Colon (tissue), 2 donors: ENCODE data around the gene APOA1.

Source experiments
- FAIRE-seq: peaks from 2 replicates; lab custom pipeline; 2012; peaks lifted over from hg19 to GRCh38; lab: Jason Lieb, UNC
- donor health status: control.
- donor health status: control.

Gene APOA1

DNA sequence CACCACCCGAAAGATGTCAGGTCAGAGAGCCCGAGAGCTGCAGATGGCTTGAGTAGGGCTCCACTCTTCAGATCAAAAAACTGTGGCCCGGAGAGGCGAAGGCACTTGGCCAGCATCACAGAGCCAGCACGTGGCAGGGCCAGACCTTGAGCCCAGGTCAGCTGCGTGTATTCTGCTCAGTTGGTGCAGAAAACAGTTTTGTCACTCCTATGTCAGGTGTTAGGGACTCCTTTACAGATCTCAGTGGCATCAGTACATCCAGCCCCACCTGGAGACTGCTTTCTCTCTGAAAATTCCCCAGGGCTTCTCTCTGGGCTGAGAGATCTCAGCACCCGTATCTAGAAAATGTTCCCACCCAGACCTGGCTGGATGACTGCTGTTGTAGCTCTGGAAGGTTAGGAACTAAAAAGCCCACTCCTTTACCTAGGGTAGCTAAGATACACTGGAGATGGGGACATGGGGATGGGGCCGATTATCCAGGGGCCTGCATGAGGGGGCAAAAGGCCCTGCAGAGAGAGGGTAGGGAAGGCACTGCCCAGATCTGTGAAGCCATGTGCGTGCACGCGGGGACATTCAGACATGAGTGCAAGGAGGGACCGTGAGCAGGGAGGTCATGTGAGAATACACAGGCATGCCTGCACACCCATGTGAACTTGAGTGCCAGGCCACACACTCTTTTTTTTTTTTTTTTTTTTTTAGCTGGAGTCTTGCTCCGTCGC lies 3.4 kb downstream of the APOA1 start:
- no peak for FAIRE-seq

DNA sequence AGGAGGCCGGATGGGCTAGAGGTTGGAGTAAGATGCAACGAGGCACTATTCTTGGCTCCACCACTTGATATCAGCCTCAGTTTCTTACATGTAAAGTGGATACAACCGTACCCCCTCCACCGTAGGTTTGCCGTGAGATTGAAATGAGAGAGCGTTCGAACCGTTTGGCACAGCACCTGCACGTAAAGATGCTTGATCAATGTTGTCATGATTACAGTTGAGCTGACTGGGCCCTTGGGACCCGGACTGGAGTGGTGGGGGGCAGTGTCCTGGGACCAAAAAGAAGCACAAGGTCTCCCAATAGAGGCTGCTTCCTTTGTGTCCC lies 4.0 kb downstream of the APOA1 start:
- no peak for FAIRE-seq

DNA sequence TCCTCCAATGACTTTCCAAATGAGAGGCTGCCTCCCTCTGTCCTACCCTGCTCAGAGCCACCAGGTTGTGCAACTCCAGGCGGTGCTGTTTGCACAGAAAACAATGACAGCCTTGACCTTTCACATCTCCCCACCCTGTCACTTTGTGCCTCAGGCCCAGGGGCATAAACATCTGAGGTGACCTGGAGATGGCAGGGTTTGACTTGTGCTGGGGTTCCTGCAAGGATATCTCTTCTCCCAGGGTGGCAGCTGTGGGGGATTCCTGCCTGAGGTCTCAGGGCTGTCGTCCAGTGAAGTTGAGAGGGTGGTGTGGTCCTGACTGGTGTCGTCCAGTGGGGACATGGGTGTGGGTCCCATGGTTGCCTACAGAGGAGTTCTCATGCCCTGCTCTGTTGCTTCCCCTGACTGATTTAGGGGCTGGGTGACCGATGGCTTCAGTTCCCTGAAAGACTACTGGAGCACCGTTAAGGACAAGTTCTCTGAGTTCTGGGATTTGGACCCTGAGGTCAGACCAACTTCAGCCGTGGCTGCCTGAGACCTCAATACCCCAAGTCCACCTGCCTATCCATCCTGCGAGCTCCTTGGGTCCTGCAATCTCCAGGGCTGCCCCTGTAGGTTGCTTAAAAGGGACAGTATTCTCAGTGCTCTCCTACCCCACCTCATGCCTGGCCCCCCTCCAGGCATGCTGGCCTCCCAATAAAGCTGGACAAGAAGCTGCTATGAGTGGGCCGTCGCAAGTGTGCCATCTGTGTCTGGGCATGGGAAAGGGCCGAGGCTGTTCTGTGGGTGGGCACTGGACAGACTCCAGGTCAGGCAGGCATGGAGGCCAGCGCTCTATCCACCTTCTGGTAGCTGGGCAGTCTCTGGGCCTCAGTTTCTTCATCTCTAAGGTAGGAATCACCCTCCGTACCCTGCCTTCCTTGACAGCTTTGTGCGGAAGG lies 4.8 kb downstream of the APOA1 start:
- no peak for FAIRE-seq

DNA sequence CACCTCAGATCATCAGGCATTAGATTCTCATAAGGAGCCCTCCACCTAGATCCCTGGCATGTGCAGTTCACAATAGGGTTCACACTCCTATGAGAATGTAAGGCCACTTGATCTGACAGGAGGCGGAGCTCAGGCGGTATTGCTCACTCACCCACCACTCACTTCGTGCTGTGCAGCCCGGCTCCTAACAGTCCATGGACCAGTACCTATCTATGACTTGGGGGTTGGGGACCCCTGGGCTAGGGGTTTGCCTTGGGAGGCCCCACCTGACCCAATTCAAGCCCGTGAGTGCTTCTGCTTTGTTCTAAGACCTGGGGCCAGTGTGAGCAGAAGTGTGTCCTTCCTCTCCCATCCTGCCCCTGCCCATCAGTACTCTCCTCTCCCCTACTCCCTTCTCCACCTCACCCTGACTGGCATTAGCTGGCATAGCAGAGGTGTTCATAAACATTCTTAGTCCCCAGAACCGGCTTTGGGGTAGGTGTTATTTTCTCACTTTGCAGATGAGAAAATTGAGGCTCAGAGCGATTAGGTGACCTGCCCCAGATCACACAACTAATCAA lies 5.6 kb downstream of the APOA1 start:
- no peak for FAIRE-seq

DNA sequence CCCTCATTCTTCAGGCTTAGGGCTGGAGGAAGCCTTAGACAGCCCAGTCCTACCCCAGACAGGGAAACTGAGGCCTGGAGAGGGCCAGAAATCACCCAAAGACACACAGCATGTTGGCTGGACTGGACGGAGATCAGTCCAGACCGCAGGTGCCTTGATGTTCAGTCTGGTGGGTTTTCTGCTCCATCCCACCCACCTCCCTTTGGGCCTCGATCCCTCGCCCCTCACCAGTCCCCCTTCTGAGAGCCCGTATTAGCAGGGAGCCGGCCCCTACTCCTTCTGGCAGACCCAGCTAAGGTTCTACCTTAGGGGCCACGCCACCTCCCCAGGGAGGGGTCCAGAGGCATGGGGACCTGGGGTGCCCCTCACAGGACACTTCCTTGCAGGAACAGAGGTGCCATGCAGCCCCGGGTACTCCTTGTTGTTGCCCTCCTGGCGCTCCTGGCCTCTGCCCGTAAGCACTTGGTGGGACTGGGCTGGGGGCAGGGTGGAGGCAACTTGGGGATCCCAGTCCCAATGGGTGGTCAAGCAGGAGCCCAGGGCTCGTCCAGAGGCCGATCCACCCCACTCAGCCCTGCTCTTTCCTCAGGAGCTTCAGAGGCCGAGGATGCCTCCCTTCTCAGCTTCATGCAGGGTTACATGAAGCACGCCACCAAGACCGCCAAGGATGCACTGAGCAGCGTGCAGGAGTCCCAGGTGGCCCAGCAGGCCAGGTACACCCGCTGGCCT lies 7.1 kb downstream of the APOA1 start:
- no peak for FAIRE-seq

DNA sequence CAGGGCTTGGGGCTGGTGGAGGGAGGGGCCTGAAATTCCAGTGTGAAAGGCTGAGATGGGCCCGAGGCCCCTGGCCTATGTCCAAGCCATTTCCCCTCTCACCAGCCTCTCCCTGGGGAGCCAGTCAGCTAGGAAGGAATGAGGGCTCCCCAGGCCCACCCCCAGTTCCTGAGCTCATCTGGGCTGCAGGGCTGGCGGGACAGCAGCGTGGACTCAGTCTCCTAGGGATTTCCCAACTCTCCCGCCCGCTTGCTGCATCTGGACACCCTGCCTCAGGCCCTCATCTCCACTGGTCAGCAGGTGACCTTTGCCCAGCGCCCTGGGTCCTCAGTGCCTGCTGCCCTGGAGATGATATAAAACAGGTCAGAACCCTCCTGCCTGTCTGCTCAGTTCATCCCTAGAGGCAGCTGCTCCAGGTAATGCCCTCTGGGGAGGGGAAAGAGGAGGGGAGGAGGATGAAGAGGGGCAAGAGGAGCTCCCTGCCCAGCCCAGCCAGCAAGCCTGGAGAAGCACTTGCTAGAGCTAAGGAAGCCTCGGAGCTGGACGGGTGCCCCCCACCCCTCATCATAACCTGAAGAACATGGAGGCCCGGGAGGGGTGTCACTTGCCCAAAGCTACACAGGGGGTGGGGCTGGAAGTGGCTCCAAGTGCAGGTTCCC lies 7.8 kb downstream of the APOA1 start, which contains the start of gene APOC3:
APOC3 (plus strand) TSS at position 383 of the 659 bp plus-strand sequence. CDS start 676 bp downstream, outside the sequence.
- no peak for FAIRE-seq

DNA sequence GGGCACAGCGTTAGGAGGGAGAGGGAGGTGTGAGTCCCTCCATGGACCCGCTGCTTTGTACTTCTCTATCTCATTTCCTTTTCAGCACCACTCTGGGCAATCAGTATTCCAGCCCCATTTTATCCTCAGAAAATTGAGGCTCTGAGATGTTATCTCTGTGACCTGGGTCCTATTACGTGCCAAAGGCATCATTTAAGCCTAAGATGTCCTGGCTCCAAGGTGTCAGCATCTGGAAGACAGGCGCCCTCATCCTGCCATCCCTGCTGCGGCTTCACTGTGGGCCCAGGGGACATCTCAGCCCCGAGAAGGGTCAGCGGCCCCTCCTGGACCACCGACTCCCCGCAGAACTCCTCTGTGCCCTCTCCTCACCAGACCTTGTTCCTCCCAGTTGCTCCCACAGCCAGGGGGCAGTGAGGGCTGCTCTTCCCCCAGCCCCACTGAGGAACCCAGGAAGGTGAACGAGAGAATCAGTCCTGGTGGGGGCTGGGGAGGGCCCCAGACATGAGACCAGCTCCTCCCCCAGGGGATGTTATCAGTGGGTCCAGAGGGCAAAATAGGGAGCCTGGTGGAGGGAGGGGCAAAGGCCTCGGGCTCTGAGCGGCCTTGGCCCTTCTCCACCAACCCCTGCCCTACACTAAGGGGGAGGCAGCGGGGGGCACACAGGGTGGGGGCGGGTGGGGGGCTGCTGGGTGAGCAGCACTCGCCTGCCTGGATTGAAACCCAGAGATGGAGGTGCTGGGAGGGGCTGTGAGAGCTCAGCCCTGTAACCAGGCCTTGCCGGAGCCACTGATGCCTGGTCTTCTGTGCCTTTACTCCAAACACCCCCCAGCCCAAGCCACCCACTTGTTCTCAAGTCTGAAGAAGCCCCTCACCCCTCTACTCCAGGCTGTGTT lies 8.5 kb downstream of the APOA1 start:
- FAIRE-seq = no peak

DNA sequence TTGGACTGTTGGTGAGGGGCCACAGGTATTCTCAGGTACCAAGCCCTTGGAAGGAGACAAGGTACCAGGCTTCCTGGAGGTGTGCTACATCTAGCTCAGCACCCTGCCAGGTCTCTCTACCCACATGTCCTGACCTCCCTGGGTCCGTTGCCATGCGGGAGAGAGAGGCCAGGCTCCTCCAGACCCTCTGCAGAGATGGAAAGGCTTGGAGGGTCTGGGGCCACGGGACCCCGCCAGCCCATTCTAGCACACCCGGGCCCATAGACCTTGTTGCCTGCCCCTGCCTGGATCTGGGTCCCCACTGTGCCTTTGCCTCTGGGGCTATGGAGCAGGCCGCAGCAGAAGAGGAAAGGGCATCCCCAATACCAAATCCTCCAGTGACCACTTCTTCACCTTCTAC lies 10.0 kb downstream of the APOA1 start:
- FAIRE-seq = no peak

DNA sequence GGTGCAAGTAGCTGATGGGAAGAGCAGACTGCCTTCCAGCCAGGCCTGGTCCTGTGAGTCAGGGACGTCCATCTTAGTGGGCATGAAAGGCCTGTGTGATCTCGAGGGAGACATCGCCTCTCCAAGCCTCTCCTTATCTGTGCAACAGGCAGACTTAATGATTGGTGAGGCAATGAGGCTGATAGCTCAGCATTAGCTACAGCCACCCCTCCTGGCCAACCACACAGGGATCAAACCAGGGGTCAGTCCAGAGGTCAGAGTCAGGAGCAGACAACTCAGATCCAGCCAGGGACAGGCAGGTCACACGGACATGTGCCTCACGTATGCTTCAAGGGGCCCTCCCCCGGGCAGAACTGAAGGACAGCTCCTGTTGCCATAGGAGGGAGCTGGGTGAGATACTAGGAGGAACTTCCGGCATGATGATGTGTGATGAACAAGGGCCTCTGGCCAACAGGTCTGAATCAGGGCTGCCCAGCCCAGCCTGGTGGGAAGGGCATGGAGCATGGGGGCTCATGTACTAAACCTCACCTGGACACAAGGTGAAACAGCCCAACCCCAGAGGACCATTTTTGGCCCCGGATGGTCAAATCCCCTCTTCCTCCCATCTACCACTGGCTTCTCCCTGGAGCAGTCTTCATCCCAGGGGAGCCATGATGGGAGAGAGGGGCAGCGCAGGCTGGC lies 10.5 kb downstream of the APOA1 start:
- no peak for FAIRE-seq

DNA sequence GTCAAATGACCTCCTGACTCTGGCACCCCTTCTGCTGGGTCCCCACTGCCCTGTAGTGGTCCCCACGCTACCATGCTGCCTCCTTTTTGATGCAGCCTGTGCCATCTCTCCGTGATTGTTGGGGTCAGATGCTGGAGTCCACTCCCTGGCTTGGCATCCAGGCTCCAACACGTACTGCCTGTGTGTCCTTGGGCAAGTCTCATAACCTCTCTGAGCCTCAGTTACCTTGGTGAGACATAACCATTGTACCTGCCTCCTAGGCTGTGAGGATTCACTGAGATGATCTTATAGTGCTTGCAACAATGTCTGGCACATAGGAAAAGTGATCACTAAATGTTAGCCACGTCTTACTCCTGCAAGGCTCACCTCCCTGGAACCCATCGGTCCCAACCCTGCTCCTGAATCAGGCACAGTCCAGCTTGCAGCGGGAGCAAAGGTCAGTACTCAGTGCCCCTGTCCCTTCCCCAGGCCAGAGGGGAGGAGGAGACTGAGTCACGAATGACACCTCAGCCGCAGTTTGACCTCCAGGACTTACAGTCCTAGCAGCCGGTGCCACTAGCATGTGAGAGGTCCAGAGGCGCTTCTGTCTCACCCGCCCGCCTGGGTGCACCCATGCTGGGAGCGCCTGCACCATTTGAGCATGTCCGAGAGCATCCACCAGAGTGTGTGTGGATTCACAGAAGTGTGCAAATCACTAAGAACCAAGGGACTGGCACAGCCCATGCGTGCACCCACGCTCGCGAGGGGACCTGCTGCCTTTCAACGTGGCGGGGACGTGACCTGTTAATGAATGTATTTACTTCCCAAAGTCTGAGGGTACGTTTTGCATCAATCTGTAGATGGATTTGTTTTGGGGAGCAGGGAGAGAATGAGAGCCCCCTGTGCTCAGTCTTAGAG lies 11.3 kb downstream of the APOA1 start:
- no peak for FAIRE-seq

DNA sequence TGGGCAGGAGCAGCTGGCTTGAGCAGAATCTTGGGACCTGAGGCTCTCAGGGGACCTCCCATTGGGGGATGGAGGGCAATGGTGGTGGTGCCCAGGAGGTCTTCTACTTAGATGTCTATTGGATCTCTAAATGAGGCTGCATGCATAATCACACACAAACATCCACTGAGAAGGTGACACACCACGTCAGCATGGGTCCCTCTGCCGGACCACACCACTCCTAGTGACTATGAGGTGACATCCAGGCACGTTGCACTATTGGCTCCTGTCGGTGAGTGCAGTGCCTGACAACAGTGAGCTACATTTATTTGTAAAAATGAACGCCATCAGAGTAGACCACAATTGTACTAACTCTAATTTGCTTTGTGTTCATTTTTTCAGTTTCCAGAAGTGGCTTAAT lies 12.0 kb downstream of the APOA1 start:
- FAIRE-seq = no peak

DNA sequence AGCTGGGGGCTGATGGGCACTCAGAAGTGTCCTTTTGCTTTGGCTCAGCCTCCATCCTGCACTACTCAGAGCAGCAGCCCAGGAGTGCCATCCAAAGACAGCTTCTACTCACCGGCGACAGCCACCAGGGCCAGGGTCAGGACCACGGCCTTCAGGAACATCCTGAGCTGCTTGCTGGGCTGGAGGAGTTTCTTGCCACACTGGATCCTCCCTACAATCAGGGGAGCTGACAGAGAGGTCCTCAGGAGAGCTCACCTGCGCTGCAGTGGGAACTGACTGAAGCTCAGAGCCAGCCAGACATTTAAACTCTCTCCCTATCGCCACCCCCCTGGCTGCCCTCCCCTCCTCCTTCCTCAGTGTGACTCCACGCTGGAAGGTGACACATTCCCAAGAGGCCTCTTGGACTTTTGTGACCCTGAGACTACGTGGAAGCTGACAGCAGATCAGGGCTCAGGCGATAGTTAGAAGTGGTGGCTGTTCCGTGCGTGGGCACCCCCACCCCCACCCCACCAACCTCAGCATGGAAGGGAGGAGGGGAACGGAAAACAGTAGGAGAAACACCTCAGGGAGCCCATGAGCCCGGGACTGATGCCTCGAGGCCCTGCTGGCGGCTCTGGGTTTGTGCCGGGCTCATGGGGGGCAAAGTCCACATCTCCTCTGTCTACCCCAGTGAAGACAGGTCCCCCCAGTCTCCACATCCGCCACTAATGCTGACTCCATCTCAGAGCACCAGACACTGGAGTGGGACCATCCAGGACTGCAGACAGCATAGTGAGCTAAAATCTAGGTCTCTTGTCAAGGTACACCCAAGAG lies 14.2 kb downstream of the APOA1 start, which contains the start of gene APOA4:
APOA4 (minus strand) TSS at position 274 of the 813 bp plus-strand sequence; CDS start at position 161, 113 bp downstream.
- no peak for FAIRE-seq

DNA sequence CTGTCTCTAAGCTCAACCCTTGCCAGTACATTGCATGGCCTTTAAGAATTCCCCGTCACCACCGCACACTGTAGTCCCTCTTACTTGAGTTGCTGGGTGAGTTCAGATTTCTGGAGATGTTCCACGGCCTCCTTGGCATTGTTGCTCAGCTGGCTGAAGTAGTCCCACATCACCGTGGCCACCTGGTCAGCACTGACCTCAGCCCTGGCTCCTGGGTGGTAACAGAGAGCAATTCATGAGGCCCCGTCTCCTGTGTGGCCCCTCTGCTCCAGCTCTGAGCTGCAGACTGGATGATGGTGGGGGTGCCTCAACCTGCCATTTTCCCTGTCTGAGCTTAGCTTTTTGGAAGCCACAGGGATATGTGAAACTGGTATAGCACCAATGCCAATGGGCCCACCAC lies 14.8 kb downstream of the APOA1 start:
- FAIRE-seq = no peak

DNA sequence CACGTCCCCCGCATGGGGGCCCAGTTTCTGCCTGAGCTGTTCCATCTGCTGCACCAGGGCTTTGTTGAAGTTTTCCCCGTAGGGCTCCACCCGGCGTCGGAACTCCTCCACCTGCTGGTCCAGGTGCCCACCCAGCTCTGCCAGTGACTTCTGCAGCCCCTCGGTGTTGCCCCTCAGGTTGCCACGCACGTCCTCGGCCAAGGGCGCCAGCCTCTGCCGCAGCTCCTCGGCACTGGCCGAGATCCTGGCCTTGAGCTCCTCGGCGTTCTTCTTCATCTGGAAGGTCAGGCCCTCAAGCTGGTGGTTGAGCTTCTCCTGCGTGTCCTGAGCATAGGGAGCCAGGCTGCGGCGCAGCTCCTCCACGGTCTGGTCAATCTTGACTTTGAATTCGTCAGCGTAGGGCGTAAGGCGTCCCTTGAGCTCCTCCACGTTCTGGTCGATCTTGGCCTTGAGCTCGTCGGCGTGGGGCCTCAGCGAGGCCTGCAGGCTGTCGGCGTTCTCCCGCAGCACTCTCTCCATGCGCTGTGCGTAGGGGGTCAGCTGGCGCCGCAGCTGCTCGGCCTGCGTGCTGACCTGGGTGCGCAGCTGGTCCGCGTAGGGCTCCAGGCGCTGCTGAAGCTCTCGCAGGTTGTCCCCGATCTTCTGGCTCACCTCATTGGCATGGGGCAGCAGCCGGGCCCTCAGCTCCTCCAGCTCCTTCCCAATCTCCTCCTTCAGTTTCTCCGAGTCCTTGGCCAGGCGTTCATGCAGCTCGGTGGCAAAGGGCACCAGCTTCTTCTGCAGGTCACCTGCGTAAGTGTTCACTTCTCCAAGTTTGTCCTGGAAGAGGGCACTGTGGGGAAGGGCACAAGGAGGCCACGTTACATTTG lies 16.1 kb downstream of the APOA1 start:
- no peak for FAIRE-seq

DNA sequence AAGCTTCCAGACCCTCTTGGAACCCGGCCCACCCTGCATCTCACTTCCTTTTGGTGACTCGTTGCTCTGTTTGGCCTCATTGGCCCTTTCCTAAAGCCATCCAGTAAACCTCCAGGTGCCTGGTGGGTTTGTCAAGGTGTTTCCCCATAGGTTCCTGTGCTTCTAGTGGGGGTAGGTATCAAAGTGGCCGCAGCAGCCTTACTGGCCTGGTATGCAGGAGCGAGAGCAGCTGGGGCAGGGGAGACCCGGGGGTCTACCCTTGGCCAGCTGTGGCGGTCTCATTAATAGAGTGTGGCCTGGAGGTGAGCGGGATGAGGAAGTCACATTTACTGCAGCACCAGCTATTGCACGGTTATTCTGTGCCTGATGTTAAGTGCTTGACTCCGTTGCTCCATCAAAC lies 18.4 kb downstream of the APOA1 start:
- no peak for FAIRE-seq

DNA sequence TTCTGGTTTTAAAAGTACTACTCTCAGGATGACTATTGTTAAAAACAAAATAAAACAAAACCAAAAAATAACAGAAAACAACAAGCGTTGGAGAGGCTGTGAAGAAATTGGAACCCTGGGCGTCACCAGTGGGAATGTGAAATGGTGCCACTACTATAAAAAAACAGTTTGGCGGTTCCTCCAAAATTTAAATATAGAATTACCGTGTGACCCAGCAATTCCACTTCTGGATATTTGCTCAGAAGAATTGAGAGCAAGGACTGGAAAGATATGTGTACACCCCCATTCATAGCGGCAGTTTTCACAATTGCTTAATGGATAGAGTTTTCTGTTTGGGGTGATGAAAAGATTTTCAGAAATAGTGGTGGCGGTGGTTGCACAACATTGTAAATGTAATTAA lies 22.9 kb downstream of the APOA1 start:
- FAIRE-seq = no peak

DNA sequence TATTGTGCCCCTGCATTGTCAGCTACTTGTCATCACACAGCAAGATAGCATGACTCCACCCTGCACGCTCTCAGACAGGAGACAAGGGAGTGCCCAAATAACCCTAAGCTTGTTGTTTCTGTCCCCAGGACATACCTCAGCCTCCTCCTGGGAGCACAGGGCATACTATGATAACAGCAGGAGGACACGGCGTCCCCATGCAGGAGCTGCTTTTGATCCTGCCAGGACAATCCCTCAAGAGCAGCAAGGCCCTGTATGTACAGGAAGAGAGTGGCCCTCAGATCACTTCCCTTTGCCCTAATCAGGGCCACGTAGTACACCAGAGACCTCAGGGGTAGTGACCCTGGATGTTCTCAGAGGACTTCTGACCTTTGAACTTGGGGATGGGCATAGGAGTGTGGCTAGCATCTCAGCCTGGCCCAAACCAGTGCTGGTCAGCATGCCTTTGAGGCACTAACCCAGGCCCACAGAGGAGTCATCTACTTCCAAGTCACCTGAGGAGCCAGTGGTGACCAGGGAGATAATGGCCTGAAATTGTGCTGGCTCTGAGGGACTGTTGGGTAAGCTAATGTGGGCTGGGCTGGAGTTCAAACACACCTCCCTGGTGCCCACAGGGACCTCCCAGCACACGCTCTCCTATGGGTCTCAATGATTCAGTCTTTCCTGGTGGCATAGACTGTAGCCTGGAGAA lies 23.5 kb downstream of the APOA1 start:
- no peak for FAIRE-seq
